ENCODE data around the gene TM4SF5.

TM4SF5 gene

DNA sequence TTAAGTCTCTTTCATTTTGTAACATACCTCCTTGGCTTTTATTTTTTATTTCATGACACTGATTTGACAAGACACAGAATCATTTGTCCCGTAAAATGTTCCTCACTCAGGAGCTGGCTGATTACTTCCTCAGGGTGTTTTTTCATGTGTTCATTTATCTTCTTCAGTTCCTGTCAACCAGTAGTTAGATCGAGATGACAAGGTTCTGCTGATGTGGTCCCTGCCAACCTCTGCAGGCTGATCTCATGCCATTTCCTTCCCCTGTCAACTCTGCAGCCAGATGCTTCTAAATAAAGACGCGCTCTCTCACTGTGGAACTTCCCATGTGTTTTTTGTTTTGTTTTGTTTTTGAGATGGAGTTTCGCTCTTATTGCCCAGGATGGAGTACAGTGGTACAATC is 23.8 kb upstream of the TM4SF5 start:
- DNase-seq (ENCODE audit: low read depth, low spot score), result no peak

GRCh38 chr17:4748686-4749085 is 23.0 kb upstream of the TM4SF5 start:
- no peak for DNase-seq (ENCODE audit: low read depth, low spot score)

GRCh38 chr17:4750606-4751005 is 21.1 kb upstream of the TM4SF5 start:
- no peak for DNase-seq (ENCODE audit: low read depth, low spot score)

GRCh38 chr17:4751932-4752331 is 19.8 kb upstream of the TM4SF5 start:
- no peak for DNase-seq (ENCODE audit: low read depth, low spot score)

DNA sequence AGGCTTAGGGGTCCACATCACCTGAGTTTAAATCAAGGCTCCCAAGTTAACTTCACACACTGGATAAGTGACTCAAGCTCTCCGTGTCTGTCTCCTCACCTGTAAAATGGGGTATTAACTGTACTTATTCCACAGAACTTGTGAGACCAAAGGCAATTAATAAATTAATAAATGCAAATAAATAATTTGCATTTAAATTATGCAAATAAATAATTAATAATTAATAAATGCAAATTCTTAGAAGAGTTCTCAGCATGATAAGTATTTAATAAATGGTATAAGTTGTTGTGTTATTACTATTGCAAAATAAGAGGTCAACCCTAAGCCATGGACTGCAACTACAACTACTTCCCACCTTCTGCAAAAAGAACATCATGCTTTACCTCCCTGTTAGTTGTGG is 18.3 kb upstream of the TM4SF5 start:
- DNase-seq (ENCODE audit: low read depth, low spot score), result no peak

DNA sequence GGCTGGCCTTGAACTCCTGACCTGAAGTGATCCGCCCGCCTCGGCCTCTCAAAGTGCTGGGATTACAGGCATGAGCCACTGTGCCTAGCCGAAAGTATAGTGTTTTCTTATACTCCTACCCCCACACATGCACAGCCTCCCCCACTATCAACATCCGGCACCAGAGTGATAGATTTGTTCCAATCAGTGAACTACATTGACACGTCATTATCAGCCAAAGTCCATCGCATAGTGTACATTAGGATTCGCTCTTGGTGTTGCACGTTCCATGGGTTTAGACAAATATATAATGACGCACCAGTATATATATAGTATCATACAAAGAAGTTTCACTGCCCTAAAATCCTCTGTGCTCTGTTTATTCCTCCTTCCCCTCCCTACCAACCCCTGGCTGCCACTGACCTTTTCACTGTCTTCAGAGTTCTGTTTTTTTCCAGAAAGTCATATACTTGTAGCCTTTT is 11.9 kb upstream of the TM4SF5 start:
- DNase-seq (ENCODE audit: low read depth, low spot score), result no peak

DNA sequence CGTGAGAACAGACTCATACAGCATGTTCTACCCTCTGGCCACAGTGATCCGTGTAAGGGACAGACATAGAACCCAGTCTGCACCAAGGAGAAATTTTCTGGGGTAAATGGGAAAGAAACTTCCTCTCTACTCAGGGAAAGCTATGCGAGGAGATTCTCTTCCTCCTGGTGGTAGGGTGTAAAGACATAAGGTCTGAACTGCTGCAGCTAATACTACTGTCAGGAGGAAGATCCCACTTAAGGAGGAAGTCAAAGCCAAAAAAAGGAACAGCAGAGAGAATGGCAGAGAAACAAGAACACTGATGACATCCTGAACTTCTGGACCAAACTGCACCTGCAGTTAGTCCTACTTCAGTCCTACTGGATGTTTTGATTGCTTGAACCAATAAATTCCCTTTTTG is 7.1 kb upstream of the TM4SF5 start:
- DNase-seq (ENCODE audit: low read depth, low spot score), result no peak

DNA sequence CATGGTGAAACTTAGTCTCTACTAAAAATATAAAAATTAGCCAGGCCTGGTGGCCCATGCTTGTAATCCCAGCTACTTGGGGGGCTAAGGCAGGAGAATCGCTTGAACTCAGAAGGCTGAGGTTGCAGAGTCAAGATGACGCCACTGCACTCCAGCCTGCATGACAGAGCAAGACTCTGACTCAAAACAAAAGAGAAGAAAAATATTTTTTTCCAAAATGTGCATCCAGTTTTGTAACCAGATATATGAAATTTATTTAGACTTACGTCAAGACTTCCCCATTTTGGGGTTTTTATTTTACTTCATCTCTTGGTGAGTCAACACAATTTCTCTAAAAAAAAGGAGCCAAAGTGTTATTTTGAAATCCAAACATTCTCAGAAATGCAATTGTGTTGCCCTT is 5.5 kb upstream of the TM4SF5 start:
- DNase-seq (ENCODE audit: low read depth, low spot score), result no peak

DNA sequence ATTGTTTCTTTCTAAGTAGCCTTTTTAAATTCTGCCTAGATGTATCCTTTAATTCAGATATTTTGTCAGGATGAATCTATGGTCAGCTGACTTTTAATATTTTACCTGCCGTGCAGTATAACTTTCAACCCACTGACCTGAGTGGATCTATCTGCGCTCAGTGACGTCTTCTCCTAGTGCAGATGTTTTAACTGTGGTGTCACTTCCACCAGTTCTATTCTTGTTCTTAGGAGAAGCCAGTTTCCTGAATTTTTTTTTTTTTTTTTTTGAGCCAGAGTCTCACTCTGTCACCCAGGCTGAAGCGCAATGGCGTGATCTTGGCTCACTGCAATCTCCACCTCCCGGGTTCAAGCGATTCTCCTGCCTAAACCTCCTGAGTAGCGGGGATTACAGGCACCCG is 5.0 kb upstream of the TM4SF5 start:
- no peak for DNase-seq (ENCODE audit: low read depth, low spot score)

- DNase-seq (ENCODE audit: low read depth, low spot score), result no peak
These were observed 3.4 kb upstream of the TM4SF5 start for GRCh38 chr17:4768298-4768697.

- no peak for DNase-seq (ENCODE audit: low read depth, low spot score)
These were observed 2.1 kb upstream of the TM4SF5 start for GRCh38 chr17:4769628-4770027.

DNA sequence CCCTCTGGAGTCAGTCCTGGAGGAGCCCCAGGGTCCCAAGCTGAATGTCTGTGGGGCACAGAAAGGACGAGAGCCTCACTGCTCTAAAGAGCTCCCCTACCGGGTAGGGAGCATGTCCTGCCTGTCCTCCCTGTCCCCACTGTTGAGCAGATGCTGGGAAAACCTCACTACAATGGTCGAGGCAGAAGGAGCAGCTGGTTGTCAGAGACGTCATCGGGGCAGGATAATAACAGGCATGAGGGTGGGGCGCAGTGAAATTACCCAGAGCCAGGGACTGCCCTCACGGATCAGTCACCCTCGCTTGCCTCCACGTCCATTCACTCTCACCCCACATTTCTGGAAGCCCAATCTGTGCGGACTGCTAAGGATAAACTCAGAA is 538 bp downstream of the TM4SF5 start:
- no peak for DNase-seq (ENCODE audit: low read depth, low spot score)

- no peak for DNase-seq (ENCODE audit: low read depth, low spot score)
These were observed 6.5 kb downstream of the TM4SF5 start for GRCh38 chr17:4777969-4778760.

DNA sequence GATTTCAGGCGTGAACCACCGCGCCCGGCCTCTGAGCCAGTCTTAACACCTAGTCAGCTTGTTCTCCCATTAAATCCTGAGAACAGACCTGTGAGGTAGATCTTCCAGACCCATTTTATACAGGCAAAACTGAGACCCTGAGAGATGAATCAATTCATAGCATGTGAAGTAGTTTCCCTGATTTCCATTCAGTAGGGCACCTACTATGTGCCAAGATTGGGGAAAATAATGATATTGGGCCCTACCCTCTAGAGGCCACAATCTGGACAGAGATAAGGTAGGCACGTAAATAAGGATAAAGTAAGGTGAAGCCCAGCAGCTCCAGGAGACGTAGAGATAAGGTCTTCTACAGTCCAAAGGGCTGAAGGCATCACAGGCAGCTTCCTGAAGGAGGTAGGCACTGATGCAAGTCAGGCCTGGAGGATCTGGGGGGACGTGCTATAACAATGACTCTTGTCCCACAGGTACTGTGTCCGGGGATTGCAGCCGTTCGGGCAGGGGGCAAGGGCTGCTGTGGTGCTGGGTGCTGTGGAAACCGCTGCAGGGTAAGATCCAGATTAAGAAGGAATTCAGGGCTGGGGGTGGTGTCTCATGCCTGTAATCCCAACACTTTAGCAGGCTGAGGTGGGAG is 8.8 kb downstream of the TM4SF5 start:
- no peak for DNase-seq (ENCODE audit: low read depth, low spot score)

DNA sequence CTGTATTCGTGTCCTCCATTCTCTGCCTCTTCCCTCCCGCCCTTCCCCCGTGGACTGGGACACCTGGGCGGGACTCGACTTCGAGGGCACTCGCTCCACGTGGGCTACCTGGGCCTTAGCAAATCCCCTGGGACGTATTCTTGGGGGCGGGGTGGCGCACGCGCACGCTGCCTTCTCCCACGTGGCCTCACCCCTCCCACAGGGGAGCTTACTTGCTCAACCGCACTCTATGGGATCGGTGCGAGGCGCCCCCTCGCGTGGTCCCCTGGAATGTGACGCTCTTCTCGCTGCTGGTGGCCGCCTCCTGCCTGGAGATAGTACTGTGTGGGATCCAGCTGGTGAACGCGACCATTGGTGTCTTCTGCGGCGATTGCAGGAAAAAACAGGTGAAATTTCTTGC is 11.0 kb downstream of the TM4SF5 start:
- DNase-seq (ENCODE audit: low read depth, low spot score), result no peak

- no peak for DNase-seq (ENCODE audit: low read depth, low spot score)
These were observed 13.8 kb downstream of the TM4SF5 start for GRCh38 chr17:4785311-4786105.

DNA sequence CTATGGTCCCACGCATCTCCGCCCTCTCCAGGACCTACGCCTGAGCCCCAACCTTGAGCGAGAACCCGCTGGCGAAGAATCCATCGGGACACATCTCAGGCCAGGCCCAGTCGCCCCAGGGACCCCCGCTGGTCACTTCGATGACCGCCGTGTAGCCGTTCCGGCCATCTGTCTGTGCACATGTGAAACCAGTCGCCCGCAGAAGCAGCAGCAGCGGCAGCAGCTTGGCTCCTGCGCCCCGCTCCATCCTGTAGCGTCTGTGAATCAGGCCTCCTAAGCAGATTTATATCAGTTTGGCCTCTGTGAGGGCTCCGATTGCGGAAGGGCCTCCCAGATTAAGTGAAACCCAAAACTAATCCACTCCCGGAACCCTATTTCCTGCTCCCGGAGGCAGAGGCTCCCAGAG is 14.4 kb downstream of the TM4SF5 start, which contains the start of gene VMO1:
VMO1 (minus strand) TSS at position 259 of the 406 bp plus-strand sequence; CDS start at position 247, 12 bp downstream.
- no peak for DNase-seq (ENCODE audit: low read depth, low spot score)

DNA sequence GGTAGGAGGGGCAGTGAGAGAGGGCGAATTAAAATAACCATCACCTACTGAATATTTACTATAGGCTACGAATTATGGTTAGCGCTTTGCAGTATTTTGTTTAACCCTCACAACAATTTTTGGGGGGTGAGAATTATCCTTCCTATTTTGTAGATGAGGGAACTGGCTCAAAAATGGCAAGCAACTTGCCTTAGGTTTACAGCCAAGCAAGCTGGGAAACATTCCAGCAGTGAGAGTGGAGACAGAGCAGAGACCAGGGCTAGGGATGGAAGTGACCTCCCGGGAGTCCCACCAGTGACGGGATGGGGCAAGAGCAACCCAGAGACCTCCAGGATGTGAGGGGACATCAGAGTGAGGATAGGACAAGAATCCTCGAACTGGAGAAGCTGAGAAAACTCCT is 14.8 kb downstream of the TM4SF5 start:
- DNase-seq (ENCODE audit: low read depth, low spot score), result no peak

DNA sequence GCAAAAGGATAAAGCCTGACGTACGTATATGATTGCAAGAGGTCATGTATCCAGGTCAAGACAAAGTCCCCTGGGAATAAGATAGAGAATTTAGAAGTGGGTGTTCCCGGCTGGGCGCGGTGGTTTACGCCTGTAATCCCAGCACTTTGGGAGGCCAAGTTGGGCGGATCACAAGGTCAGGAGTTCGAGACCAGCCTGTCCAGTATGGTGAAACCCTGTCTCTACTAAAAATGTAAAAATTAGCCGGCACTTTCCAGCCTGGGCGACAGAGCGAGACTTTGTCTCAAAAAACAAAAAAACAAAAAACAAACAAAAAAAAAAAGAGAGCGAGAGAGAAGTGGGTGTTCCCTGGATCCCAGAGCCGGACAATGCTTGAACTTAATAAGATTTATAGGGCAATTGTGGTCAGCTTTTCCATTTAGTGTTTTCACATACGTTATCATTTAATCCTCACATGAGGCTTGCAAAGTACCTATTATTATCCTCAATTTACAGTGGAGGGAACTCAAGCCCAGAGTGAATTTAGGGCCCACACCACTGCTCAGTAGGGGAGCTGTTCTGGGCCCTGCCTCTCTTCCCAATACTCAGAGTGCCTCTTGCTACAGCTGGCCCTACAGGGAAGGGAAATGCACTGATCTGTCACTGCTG is 16.6 kb downstream of the TM4SF5 start:
- DNase-seq (ENCODE audit: low read depth, low spot score), result no peak

DNA sequence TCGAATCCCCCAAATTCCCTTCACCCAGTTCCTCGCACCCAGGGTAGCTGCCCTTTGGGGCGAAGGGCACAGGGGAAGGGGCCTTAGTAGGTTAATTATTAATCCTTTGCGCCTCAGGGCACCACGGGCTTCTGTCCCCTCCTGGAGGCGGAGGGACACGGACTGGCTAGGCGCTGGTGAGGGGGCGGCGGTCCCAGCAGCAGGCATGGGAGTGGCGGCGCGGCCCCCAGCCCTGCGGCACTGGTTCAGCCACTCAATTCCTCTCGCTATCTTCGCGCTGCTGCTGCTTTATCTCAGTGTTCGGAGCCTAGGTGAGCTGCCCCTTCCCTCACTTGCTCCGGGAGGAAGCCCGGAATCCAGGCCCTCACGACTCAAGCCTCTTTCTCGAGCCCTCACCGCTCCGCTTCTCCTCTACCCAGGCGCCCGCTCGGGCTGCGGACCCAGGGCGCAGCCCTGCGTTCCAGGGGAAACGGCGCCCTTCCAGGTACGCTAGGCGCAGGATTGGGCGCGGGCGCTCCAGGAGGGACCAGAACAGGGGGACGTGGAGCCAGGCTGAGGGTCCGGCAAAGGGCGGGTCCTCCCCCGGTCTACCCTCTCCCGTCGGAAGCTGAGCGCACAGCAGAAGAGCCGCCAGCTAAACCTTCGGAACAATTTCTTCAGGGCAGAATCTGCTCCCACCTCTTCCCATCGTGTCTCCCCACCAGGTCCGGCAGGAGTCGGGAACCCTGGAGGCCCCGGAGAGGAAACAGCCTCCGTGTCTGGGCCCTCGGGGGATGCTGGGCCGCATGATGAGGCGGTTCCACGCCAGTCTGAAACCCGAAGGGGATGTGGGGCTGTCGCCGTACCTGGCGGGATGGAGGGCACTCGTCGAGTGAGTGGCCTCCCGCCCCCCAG is 17.4 kb downstream of the TM4SF5 start, which contains the start of gene GLTPD2:
GLTPD2 (plus strand) TSS at position 158 of the 894 bp plus-strand sequence; CDS start at position 206, 48 bp downstream.
- DNase-seq (ENCODE audit: low read depth, low spot score), result no peak

- DNase-seq (ENCODE audit: low read depth, low spot score), result no peak
These were observed 17.9 kb downstream of the TM4SF5 start for GRCh38 chr17:4789701-4789950.
